Suprapubic skin (tissue), 3 donors: ENCODE results near the gene TOMM7.

Experiments used
- EP300 ChIP-seq: sonication (generic); formaldehyde crosslinking; IDR thresholded peaks from one replicate; pipeline ENCODE4 v1.6.1; 2017; ENCODE audit warnings: antibody characterized with exemption
- TF ChIP-seq, protein P1 (sequence below), 2 donors: fragments of 200-600 bp in 1 of 2; fragments of 450-650 bp in 1 of 2; sonication (generic) in 1 of 2; IDR thresholded peaks; one replicate each; pipeline ENCODE4 v1.5.1; 2016 to 2019; ENCODE audit warnings: antibody characterized with exemption in 2 of 2, mild to moderate bottlenecking in 1 of 2, moderate library complexity in 1 of 2

DNA sequence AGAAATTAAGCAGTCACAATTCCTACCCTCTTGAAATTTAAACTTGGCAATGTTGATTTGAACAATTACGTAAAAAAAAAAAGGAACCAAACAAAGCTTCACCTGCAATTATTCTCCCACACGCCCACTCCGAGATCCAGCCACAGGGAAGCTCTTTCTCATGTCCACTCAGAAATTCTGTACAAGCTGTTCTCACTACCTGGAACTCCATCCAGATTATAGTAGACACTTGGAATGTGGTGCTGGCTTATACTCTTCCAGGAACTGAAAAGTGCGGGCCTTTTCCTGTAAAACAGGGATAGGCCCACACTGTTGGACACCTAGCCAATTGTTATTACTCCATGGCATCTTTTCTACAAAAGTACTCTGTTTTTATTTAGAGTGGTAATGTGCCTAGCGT is 20.3 kb upstream of the TOMM7 start:
- TF ChIP-seq EP300, result no peak
- TF ChIP-seq, protein P1, sequence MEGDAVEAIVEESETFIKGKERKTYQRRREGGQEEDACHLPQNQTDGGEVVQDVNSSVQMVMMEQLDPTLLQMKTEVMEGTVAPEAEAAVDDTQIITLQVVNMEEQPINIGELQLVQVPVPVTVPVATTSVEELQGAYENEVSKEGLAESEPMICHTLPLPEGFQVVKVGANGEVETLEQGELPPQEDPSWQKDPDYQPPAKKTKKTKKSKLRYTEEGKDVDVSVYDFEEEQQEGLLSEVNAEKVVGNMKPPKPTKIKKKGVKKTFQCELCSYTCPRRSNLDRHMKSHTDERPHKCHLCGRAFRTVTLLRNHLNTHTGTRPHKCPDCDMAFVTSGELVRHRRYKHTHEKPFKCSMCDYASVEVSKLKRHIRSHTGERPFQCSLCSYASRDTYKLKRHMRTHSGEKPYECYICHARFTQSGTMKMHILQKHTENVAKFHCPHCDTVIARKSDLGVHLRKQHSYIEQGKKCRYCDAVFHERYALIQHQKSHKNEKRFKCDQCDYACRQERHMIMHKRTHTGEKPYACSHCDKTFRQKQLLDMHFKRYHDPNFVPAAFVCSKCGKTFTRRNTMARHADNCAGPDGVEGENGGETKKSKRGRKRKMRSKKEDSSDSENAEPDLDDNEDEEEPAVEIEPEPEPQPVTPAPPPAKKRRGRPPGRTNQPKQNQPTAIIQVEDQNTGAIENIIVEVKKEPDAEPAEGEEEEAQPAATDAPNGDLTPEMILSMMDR (IDR thresholded peaks at IDR 0.05), result no peak
